PC-3 (cell line): ENCODE results near the gene C2CD3. TPM values are rescaled to one million over a fixed set of nuclear protein-coding genes. Genes with fewer than 3 reads are reported as not detected.

Source experiments
- ATAC-seq: fragments of 200-7000 bp; cut with Tn5 transposase; 2 replicates; pipeline ENCODE4 v1.9.1; 2020; ENCODE audit warnings: mild to moderate bottlenecking, moderate library complexity
- BruUV-seq: library from RNA; stranded (reverse); fragments of 400-500 nt; replicated peaks from 2 replicates; lab custom pipeline; 2021; lab: Mats Ljungman, UMichigan
- CTCF ChIA-PET: fragments of 300-600 bp; sonication (Branson Sonifier 250); formaldehyde crosslinking; loops from one replicate; lab custom pipeline; 2022; ENCODE audit warnings: antibody characterized with exemption; lab: Charles Lee
- POLR2A ChIA-PET: fragments of 300-600 bp; sonication (Branson Sonifier 250); formaldehyde crosslinking; loops from one replicate; lab custom pipeline; 2022; ENCODE audit warnings: antibody characterized with exemption; ENCODE audit not compliant: unreplicated experiment; lab: Charles Lee
- DNase-seq: peaks from one replicate; pipeline ENCODE4 v3.0.0-alpha.2; 2015
- H2AFZ ChIP-seq: fragments of 300-600 bp; sonication (generic); 2 replicates; pipeline ENCODE4 v1.6.0; 2016; ENCODE audit warnings: antibody characterized with exemption, low read length
- H3F3A ChIP-seq: fragments of 300-600 bp; sonication (generic); one replicate; pipeline ENCODE4 v1.6.0; 2017; ENCODE audit warnings: antibody characterized with exemption, low read length, control low read depth, mild to moderate bottlenecking; ENCODE audit not compliant: unreplicated experiment
- H3K27ac ChIP-seq: fragments of 300-600 bp; sonication (generic); 2 replicates; pipeline ENCODE4 v1.5.1; 2016; ENCODE audit warnings: mild to moderate bottlenecking, low read length
- H3K27me3 ChIP-seq: fragments of 300-600 bp; sonication (generic); 2 replicates; pipeline ENCODE4 v1.6.1; 2016; ENCODE audit warnings: low read length, mixed read lengths
- H3K36me3 ChIP-seq: fragments of 300-600 bp; sonication (generic); 2 replicates; pipeline ENCODE4 v1.6.1; 2016; ENCODE audit warnings: low read depth, mixed run types, low read length, mixed read lengths
- H3K4me1 ChIP-seq: fragments of 300-600 bp; sonication (generic); 2 replicates; pipeline ENCODE4 v1.5.1; 2016; ENCODE audit warnings: low read length; ENCODE audit not compliant: insufficient read depth
- H3K4me2 ChIP-seq: fragments of 300-600 bp; sonication (generic); 2 replicates; pipeline ENCODE4 v1.6.0; 2016; ENCODE audit warnings: low read length
- H3K4me3 ChIP-seq: fragments of 300-600 bp; sonication (generic); 2 replicates; pipeline ENCODE4 v1.5.1; 2016; ENCODE audit warnings: mild to moderate bottlenecking, low read length, mixed read lengths
- H3K79me2 ChIP-seq: fragments of 300-600 bp; sonication (generic); 2 replicates; pipeline ENCODE4 v1.6.1; 2017; ENCODE audit warnings: low read length, mixed read lengths
- H3K9ac ChIP-seq: fragments of 300-600 bp; sonication (generic); 2 replicates; pipeline ENCODE4 v1.6.0; 2016; ENCODE audit warnings: mild to moderate bottlenecking, low read length
- H3K9me2 ChIP-seq: fragments of 300-600 bp; sonication (generic); replicated peaks from 2 replicates; pipeline ENCODE4 v1.6.1; 2016; ENCODE audit warnings: mixed run types, low read length, mixed read lengths
- H3K9me3 ChIP-seq: fragments of 300-600 bp; sonication (generic); 2 replicates; pipeline ENCODE4 v1.6.1; 2016; ENCODE audit warnings: low read length, mixed read lengths
- H4K20me1 ChIP-seq: fragments of 300-600 bp; sonication (generic); 2 replicates; pipeline ENCODE4 v1.6.1; 2016; ENCODE audit warnings: low read length, mixed read lengths
- EZH2 ChIP-seq: fragments of 300-600 bp; sonication (generic); IDR thresholded peaks from one replicate; pipeline ENCODE4 v1.6.1; 2017; ENCODE audit warnings: antibody characterized with exemption, mild to moderate bottlenecking, low read length; ENCODE audit not compliant: unreplicated experiment
- EZH2phosphoT487 ChIP-seq: fragments of 300-600 bp; sonication (generic); IDR thresholded peaks from 2 replicates; pipeline ENCODE4 v1.6.1; 2018; ENCODE audit warnings: mild to moderate bottlenecking, antibody characterized with exemption, low read length, borderline replicate concordance
- intact Hi-C: fragments of 100-400 bp; cut with micrococcal nuclease; formaldehyde crosslinking; loops from 2 replicates; pipeline ENCODE4 v1.9.0; 2023
- total RNA-seq: library from RNA; depleted of rRNA; stranded (reverse); fragments of >200 nt; gene quantifications from 2 replicates; pipeline ENCODE4 v1.2.3, GENCODE V29; 2014
- TF ChIP-seq, protein P1 (sequence below): fragments of 300-600 bp; sonication (generic); conservative IDR thresholded peaks from 2 replicates; pipeline ENCODE4 v1.5.1; 2017; ENCODE audit warnings: antibody characterized with exemption, low read depth, mild to moderate bottlenecking, low read length

C2CD3 gene
- total RNA-seq, 1 experiment from 2014 or later: 27.3 TPM

DNA sequence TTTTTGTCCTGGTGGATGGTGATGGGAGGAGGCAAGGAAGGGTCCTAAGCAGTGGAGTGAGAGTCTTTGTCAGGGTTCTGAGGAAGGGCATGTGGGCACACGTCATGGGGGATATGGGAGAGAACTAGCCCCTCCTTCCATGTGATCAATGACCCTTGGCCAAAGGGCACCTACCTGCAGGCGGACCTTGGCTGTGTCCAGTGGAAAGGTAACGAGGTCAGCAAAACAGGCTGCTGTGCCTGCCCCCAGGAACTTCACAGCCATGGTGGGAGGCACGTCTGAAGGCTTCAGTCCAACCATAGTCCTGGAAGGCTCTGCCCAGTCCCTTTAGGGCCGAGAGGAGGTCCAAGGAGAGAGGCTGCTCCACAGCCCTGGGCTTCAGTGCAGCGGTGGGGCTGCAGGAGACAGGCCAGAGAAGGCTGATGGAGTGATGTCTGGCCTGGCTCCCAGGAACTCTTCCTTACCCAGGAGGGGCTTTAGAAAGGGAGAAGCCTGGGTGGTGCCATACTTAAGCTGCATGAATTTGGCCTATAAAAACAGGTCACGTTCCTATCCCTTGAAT lies 164.0 kb downstream of the C2CD3 start:
- ChIA-PET CTCF (no interaction called here), POLR2A (no interaction called here)
- Histone ChIP-seq H3K9ac (no peak overlapping the region), H3K27me3 (no peaks in the 10 kb centered on the region), H3K79me2 (no peaks in the 10 kb centered on the region), H2AFZ (no peak overlapping the region), H3K9me2 (no peaks in the 10 kb centered on the region), H3K9me3 (no peaks in the 10 kb centered on the region), H3K4me2 (no peak overlapping the region), H4K20me1 (no peaks in the 10 kb centered on the region), H3K4me3 (no peak overlapping the region), H3K36me3 (no peaks in the 10 kb centered on the region), H3K4me1 (no peaks in the 10 kb centered on the region), H3K27ac (no peak overlapping the region), H3F3A (no peaks in the 10 kb centered on the region)
- no TSS peak for BruUV-seq
- intact Hi-C loops: no loop called here
- DNase-seq: no peak
- no peak for ATAC-seq
- no peak for TF ChIP-seq EZH2phosphoT487
- no peak for TF ChIP-seq EZH2
- TF ChIP-seq, protein P1, sequence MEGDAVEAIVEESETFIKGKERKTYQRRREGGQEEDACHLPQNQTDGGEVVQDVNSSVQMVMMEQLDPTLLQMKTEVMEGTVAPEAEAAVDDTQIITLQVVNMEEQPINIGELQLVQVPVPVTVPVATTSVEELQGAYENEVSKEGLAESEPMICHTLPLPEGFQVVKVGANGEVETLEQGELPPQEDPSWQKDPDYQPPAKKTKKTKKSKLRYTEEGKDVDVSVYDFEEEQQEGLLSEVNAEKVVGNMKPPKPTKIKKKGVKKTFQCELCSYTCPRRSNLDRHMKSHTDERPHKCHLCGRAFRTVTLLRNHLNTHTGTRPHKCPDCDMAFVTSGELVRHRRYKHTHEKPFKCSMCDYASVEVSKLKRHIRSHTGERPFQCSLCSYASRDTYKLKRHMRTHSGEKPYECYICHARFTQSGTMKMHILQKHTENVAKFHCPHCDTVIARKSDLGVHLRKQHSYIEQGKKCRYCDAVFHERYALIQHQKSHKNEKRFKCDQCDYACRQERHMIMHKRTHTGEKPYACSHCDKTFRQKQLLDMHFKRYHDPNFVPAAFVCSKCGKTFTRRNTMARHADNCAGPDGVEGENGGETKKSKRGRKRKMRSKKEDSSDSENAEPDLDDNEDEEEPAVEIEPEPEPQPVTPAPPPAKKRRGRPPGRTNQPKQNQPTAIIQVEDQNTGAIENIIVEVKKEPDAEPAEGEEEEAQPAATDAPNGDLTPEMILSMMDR: no peak

DNA sequence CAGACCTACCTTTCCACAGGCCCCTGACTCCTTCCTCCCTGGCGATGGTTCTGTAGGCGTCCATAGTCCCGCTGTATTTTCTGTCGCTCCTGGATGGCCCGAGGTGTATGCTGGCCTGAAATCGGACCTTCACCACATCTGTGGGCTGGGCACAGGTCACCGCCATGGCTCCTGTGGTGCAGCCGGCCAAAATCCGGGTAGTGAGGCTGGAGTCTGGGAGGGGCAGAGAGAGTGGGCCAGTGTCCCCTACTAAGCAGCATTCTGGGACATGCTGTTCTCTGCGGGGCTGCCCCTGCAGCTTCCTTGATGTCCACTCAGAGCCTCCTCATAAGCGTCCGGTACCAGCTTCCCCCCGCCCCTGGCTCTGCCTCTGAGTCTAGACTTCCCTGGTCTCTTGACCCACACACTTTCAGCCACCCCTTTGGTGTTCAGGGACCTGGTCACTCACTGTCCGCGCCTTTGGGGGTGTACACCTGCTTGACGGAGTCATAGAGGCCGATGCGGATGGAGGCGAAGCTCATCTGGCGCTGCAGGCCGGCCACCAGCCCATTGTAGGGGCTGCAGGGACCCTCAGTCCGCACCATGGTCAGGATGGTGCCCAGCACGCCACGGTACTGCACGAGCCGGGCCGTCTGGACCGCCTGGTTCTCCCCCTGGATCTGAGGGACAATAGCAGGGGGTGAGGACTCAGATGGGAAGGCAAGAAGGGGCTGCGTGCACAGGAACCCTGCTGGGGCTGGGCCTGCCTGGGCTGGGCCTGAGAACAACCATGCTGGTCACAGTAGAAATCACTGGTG lies 164.9 kb downstream of the C2CD3 start:
- no TSS peak for BruUV-seq
- no peak overlapping the region for H3K4me2 ChIP-seq
- TF ChIP-seq EZH2 (no peak), EZH2phosphoT487 (no peak)
- TF ChIP-seq, protein P1: no peak
- no peak overlapping the region for H3K9ac ChIP-seq
- H3K9me3 ChIP-seq: no peaks in the 10 kb centered on the region
- ATAC-seq (no peak), DNase-seq (no peak)
- CTCF ChIA-PET: no interaction called here
- H3K9me2 ChIP-seq: no peaks in the 10 kb centered on the region
- intact Hi-C loops: no loop called here
- H2AFZ ChIP-seq: no peak overlapping the region
- no peaks in the 10 kb centered on the region for H4K20me1 ChIP-seq
- H3K4me3 ChIP-seq: no peak overlapping the region
- H3F3A ChIP-seq: no peaks in the 10 kb centered on the region
- no peaks in the 10 kb centered on the region for H3K79me2 ChIP-seq
- H3K27ac ChIP-seq: no peak overlapping the region
- no peaks in the 10 kb centered on the region for H3K4me1 ChIP-seq
- POLR2A ChIA-PET: no interaction called here
- H3K27me3 ChIP-seq: no peaks in the 10 kb centered on the region
- no peaks in the 10 kb centered on the region for H3K36me3 ChIP-seq
